Type B pancreatic cell (in vitro differentiated cells): ENCODE results near the gene TALDO1. TPM values are rescaled to one million over a fixed set of nuclear protein-coding genes. Genes with fewer than 3 reads are reported as not detected.

Experiments
- DNase-seq: peaks from one replicate; pipeline ENCODE4 v3.0.0; 2021; ENCODE audit warnings: mixed read lengths; ENCODE audit not compliant: unreplicated experiment; ENCODE audit errors: extremely low spot score
- H3K27ac Mint-ChIP-seq: 2 replicates; pipeline ENCODE4 v1.8.0; 2021; ENCODE audit warnings: mild to moderate bottlenecking, mixed read lengths
- H3K27me3 Mint-ChIP-seq: 2 replicates; pipeline ENCODE4 v1.8.0; 2021; ENCODE audit warnings: mixed read lengths
- H3K36me3 Mint-ChIP-seq: 2 replicates; pipeline ENCODE4 v1.8.0; 2021; ENCODE audit warnings: mixed read lengths
- H3K4me1 Mint-ChIP-seq: one replicate; pipeline ENCODE4 v1.8.0; 2021; ENCODE audit warnings: mixed read lengths; ENCODE audit not compliant: unreplicated experiment
- H3K4me3 Mint-ChIP-seq: 2 replicates; pipeline ENCODE4 v1.8.0; 2021; ENCODE audit warnings: mild to moderate bottlenecking, mixed read lengths
- H3K9me3 Mint-ChIP-seq: 2 replicates; pipeline ENCODE4 v1.8.0; 2021; ENCODE audit warnings: mixed read lengths
- CTCF ChIP-seq: fragments of 200-600 bp; sonication (generic); conservative IDR thresholded peaks from 2 replicates; pipeline ENCODE4 v1.5.0; 2021; ENCODE audit warnings: antibody characterized with exemption, mild to moderate bottlenecking
- total RNA-seq: library from RNA; stranded (reverse); gene quantifications from 2 replicates; pipeline ENCODE4 v1.2.1, GENCODE V29; 2021; ENCODE audit warnings: low replicate concordance

The TALDO1 gene
- total RNA-seq, 1 donor from 2014 or later, result 189 TPM

GRCh38 chr11:749731-750130 lies 2.5 kb downstream of the TALDO1 start:
- no peak for TF ChIP-seq CTCF
- DNase-seq, result no peak
- Mint-ChIP-seq H3K9me3 (no peaks in the 10 kb centered on the region), H3K27ac (peak overlapping the region; percentile 80), H3K36me3 (peaks cover 3% of the 10 kb centered on the region), H3K4me1 (peaks cover 12% of the 10 kb centered on the region), H3K4me3 (peak overlapping the region; percentile 81), H3K27me3 (no peaks in the 10 kb centered on the region)

GRCh38 chr11:760236-760635 lies 13.0 kb downstream of the TALDO1 start:
- TF ChIP-seq CTCF, result no peak
- H3K36me3 Mint-ChIP-seq, result peaks cover 4% of the 10 kb centered on the region
- DNase-seq, result no peak
- H3K9me3 Mint-ChIP-seq, result no peaks in the 10 kb centered on the region
- H3K4me3 Mint-ChIP-seq, result no peak overlapping the region
- H3K27me3 Mint-ChIP-seq, result no peaks in the 10 kb centered on the region
- no peaks in the 10 kb centered on the region for H3K4me1 Mint-ChIP-seq
- H3K27ac Mint-ChIP-seq, result no peak overlapping the region

- Mint-ChIP-seq H3K4me3 (no peak overlapping the region), H3K27me3 (no peaks in the 10 kb centered on the region), H3K4me1 (no peaks in the 10 kb centered on the region), H3K9me3 (no peaks in the 10 kb centered on the region), H3K27ac (peak overlapping the region; percentile 21), H3K36me3 (peaks cover 4% of the 10 kb centered on the region)
- DNase-seq, result no peak
- no peak for TF ChIP-seq CTCF
Observed at GRCh38 chr11:761526-762108, 14.4 kb downstream of the TALDO1 start.

- TF ChIP-seq CTCF, result peak; percentile 32
- peak overlapping the region; percentile 53 for H3K27ac Mint-ChIP-seq
- H3K27me3 Mint-ChIP-seq, result no peaks in the 10 kb centered on the region
- H3K4me3 Mint-ChIP-seq, result no peak overlapping the region
- no peaks in the 10 kb centered on the region for H3K4me1 Mint-ChIP-seq
- peaks cover 4% of the 10 kb centered on the region for H3K36me3 Mint-ChIP-seq
- DNase-seq, result no peak
- H3K9me3 Mint-ChIP-seq, result no peaks in the 10 kb centered on the region
Observed at GRCh38 chr11:762421-763072, 15.3 kb downstream of the TALDO1 start.

GRCh38 chr11:763073-763463 lies 15.8 kb downstream of the TALDO1 start:
- Mint-ChIP-seq H3K27me3 (no peaks in the 10 kb centered on the region), H3K9me3 (no peaks in the 10 kb centered on the region), H3K36me3 (peaks cover 4% of the 10 kb centered on the region), H3K4me1 (no peaks in the 10 kb centered on the region), H3K4me3 (no peak overlapping the region), H3K27ac (peak overlapping the region; percentile 55)
- no peak for TF ChIP-seq CTCF
- no peak for DNase-seq
